NCI-H2227 (cell line): Measurements from ENCODE around the gene MICA.
"Not testable (repeated sequence)": the region's sequence is repeated elsewhere in the genome, so short reads cannot be mapped to it uniquely, and the experiment has no call there.

Source experiments
- DNase-seq: peaks from one replicate; lab custom pipeline; 2025; ENCODE audit not compliant: unreplicated experiment; lab: John Stamatoyannopoulos, UW

Gene MICA

DNA sequence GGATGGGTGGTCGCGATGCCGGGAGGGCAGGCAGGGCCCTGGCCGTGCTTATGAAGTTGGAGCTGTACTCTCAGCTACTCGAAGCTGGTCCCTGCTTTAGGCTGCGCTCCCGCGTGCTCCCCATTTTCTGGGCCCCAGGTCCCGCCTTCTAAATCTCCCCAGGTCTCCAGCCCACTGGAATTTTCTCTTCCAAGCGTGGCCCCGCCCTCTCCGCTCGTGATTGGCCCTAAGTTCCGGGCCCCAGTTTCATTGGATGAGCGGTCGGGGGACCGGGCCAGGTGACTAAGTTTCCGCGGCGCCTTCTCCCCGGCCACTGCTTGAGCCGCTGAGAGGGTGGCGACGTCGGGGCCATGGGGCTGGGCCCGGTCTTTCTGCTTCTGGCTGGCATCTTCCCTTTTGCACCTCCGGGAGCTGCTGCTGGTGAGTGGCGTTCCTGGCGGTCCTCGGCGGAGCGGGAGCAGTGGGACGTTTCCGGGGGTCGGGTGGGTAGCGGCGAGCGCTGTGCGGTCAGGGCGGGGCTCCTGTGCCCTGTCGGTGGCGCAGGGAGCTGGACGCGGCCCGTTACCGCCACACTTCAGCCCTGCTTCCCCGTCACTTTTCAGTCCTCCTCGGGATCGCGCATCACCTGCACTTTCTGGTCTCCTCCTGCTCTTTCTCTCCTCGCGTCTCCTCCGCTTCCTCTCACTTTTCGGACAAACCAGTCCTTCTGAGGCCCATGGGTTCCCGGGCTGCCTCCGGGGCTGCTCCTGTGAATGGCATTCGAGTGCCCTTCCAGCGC, at the start of gene MICA:
MICA (plus strand) TSS at position 313 of the 778 bp plus-strand sequence; CDS start at position 351, 38 bp downstream.
- DNase-seq = peak; percentile 68

DNA sequence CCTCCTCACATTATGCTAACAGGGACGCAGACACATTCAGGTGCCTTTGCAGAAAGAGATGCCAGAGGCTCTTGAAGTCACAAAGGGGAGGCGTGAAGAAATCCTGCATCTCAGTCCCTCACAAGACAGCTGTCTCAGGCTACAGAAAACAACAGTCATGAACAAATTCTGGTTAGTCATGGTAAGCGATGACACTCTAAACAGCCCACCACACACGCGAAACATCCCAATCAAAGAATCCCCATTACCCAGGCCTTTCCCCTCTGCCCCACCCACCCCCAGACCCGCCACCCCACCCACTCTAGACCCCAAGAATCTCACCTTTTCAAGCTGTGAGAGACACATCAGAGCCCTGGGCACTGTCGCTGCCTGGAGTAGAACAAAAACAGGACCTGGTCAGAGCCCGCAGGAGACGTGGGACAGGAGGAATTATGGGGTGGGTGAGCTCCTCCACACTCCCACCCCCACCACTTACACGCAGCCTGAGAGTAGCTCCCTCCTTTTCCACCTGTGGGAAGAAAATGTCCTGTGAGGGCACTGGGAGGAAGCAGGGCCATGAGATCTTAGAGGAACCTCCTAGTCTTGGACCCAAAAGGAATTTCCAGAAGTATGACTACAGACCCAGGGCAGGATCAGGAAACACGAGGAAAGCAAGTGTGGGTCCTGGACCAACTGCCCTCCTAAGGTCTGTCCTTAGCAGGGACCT, 49.1 kb upstream of the MICA start:
- no peak for DNase-seq

DNA sequence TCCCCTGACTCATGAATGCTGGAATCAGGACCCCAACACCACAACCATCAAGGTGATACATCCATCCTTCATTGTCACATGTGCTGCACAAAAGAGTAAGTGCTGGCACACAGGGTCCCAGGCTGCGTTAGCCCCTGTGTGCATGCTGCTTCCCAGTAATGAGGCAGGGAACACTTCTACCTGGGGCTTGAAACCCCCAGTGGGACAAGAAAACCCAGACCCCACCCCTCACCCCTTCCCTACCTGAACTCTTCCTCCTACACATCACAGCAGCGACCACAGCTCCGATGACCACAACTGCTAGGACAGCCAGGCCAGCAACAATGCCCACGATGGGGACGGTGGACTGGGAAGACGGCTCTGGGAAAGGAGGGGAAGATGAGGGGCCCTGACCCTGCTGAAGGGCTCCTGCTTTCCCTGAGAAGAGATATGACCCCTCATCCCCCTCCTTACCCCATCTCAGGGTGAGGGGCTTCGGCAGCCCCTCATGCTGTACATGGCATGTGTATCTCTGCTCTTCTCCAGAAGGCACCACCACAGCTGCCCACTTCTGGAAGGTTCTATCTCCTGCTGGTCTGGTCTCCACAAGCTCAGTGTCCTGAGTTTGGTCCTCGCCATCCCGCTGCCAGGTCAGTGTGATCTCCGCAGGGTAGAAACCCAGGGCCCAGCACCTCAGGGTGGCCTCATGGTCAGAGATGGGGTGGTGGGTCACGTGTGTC, 48.4 kb upstream of the MICA start:
- no peak for DNase-seq

DNA sequence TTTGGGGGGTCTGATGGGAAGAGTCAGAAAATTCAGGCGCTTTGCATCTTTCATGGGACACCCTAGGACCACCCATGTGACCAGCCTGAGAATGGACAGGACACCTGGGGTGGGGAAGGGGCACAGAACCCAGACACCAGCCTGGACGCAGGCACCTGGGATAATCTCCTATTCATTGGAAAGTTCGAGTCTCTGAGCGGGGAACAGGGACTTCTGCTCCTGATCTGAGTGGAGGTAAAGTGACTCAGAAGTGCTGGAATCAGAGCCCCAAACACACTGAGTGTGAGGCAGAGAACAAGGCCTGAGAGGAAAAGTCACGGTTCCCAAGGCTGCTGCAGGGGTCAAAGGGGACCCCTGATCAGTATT, 47.8 kb upstream of the MICA start:
- DNase-seq = no peak

DNA sequence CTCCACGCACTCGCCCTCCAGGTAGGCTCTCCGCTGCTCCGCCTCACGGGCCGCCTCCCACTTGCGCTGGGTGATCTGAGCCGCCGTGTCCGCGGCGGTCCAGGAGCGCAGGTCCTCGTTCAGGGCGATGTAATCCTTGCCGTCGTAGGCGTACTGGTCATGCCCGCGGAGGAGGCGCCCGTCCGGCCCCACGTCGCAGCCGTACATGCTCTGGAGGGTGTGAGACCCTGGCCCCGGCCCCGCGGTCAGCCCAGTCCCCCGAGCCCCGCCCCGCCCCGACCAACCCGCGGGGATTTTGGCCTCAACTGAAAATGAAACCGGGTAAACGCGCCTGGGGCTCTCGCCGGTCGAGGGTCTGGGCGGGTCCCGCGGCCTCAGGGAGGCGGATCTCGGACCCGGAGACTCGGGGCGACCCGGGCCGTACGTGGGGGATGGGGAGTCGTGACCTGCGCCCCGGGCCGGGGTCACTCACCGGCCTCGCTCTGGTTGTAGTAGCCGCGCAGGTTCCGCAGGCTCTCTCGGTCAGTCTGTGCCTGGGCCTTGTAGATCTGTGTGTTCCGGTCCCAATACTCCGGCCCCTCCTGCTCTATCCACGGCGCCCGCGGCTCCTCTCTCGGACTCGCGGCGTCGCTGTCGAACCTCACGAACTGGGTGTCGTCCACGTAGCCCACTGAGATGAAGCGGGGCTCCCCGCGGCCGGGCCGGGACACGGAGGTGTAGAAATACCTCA, 47.0 kb upstream of the MICA start:
- peak; percentile 14 for DNase-seq

DNA sequence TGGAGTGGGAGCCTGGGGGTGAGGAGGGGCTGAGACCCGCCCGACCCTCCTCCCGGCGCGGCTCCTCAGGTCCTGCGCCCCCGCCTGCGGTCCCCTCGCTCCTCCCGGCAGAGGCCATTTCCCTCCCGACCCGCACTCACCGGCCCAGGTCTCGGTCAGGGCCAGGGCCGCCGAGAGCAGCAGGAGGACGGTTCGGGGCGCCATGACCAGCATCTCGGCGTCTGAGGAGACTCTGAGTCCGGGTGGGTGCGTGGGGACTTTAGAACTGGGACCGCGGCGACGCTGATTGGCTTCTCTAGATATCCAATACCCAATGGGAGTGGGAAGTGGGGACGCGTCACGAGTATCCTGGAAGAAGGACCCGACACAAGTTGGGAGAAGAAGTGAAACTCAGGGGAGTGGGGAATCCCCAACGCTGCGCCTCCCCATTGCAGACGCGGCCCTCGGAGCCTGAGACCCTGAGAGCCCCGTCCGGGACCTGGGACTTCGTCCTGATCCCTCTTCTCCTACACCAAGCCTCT, 46.4 kb upstream of the MICA start, which contains the start of gene HLA-B:
HLA-B (minus strand) TSS at position 234 of the 521 bp plus-strand sequence; CDS start at position 213, 21 bp downstream.
- DNase-seq = peak; percentile 63

DNA sequence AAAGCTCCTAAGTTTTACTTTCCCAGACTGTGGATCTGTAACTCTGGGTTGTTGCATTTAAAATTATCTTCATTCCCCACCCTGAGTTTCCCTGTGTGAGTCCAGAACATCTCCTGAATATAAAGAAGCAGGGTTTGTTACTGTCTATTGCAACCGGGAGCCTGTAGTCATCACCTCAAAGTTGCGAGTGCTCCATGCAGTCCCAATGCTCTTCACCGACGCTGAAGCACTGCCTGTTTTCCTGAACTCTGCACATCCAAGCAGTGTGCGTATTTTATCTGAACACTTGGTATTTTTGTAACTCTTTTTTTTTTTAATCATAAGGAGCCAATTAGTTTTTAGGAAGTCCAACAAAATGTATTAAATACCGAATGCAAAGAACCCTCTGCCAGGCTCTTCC, 45.5 kb upstream of the MICA start:
- no peak for DNase-seq

DNA sequence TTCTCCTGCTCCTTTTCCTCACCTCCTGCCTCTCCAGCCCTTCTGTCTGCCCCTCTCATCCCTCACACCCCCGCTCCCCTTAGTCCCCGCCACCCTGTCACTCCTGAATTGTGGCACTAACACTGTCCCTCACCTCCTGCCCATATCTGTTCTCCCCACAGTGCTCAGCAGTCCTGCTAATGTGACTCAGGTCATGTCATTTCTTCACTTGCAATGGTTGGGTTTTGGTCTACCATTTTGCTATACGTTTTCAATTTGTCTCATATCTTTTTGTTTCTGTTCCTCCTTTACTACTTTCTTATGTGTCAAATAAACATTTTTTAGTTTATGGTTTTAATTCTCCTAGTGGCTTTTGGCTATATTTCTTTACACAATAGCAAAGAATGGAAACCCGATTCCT, 45.1 kb upstream of the MICA start:
- DNase-seq = no peak

DNA sequence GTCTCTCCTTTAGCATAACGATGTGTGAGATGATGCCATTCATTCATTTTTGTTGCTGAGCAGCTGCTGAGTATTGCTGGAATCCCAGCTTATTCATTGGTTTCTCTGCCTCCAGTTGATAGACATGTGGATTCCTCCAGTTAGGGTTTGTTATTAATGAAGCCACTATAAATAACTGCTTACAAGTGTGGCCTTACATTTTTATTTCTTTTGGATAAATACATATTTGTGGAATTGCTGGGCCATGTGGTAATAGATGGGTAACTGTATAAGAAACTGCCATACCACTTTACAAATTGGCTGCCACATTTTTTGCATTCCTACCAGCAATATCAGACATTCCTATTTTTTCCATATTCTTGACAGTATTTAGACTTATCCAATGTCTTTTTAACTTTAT, 43.8 kb upstream of the MICA start:
- no peak for DNase-seq

DNA sequence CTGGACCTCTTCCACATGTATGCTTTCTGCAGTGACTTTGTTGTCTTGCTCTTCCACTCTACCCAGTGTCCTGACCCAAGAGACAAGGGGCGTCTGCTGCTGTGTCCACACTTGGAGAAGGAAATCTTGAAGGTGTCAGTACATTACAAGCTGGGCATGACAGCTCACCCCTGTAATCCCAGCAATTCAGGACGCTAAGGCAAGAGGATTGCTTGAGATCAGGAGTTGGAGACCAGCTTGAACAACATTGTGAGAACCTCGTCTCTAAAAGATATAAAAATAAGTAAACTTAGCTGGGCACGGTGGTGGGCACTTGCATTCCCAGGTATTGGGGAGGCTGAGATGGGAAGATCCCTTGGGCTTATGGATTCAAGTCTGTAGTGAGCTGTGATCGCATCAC, 40.6 kb upstream of the MICA start:
- DNase-seq = no peak

DNA sequence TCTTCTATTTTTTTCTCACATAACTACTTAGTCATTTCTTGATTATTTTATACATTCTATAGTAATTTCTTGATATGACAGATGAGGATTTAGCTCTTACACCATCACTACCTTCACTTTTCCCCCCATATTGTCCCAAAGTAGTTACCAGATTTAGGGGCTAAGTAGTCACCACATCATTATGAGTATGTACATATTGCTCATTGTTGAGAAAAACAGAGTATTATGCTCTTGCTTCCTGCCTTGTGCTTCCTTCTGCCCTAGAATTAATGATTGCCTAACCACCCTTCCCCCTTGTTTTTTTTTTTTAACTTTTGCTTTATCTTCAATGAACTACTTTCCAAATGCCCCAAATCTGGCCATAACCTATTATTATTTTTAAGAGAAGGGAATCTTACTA, 39.6 kb upstream of the MICA start:
- DNase-seq = no peak

DNA sequence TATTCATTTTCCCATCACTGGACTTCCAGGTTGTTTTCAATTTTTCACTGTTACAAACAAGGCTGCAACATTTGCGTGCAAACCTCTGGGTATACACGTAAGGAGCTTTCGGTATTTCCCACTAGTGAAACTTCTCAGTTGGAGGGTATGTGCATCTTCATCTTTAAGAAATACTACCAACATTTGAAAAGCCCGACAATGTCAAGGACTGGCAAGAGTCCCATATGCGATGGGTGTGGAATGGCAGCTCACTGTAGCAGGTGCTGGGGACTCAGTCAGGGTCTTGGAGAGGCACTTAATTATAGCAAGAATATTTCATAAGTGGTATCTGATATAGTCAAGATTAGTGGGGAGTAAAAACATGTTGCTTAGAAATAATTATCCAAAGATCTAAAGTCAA, 37.5 kb upstream of the MICA start:
- DNase-seq = no peak

DNA sequence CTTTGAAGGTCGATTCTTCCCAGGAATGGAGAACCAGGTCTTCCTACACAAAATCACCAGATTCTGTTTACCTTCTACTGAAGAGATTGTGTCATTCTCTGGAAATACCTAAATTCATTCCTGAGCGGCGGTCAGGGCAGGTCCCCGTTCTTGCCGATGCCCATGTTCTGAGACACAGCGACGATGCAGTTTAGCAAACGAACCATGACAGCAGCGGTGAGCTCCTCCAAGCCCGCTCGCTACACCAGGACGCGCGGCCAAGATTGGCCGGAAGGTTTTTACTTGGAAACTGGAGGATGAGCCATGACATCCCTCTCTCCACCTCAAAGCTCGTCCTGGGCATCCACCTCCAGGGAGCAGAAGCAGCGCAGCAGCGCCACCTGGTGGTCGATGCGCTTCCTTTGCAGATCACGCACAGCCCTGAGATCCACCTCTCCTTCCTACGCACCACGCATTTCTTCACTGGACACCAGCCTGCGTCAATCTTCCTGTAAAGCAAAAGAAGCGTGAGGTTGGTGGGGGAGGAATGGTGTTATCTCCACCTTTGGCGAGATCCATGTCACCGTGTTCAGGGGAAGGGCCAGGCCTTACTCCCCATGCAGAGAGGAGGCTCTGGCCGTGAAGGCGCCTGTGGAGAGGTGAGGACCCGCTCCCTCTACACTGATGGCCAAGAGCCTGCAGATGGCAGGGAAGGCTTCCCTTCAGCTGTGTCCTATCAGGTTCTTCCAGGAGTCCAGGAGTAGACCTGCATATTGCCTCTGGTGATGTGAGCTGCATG, 36.5 kb upstream of the MICA start:
- peak; percentile 94 for DNase-seq

DNA sequence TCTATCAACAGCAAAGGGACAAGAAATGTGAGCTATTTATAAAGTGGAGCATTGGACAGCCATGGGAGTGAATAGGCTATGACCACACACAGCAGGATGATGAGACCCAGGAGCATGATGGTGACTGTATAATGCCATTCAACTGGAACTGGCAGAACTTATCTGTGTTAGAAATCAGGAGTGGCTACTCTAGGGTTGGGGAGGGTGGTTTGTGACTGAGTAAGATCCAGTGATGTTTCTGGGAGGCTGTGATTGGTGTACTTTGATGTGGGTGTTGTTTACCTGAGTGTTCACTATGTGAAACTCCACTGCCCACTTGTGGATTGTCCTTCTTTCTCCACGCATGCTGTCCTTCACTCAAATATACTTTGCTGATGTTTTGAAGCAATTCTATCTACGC, 34.9 kb upstream of the MICA start:
- DNase-seq = no peak

DNA sequence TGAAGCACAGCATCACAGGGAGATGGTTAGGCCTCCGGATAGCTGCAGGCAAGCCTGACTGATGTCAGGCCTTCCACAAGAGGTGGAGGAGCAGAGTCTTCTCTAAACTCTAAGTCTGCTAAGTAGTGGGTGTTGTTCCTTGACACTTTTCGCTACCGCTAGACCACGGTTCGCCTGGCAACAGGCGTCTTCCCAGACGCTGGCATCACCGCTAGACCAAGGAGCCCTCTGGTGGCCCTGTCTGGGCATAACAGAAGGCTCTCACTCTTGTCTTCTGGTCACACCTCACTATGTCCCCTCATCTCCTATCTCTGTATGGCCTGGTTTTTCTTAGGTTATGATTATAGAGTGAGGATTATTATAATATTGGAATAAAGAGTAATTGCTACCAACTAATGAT, 29.3 kb upstream of the MICA start:
- DNase-seq = not testable (repeated sequence)

DNA sequence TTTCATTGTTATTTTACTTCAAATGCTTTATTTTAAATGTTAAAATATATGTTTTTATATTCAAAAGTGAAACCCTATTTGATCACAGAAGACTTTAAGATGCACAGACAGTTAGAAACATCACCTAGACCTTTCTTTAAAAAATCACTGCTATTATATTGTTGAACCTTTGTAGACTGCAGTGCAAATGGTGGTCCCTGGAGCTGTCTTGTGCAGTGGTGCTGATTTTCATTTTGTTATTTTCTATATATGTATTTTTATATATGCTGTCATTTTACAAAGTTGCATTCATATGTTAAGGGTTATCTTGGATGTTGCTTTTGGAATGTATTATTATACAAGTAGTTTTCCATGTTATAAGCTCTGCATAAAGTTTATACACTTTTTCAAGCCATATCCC, 27.7 kb upstream of the MICA start:
- DNase-seq = no peak

DNA sequence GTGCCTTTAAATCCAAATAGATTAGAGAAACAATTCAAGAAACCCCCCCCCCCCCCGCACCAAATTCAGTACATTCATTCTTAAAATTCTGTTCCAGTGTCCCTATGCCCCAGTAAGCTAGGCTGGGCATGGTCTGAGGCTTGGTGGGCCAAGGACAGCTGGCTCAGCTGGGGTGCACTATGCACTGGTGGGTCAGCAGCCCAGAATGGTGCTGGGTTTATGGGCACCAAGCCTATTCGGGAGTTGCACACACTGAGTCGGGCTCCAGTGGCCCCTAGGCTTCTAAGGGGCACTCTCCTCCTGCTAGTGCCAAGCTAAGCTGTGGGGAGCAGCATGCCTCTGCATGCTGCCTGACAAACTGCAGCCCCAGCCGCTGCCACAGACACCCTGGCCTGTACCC, 26.4 kb upstream of the MICA start:
- no peak for DNase-seq

DNA sequence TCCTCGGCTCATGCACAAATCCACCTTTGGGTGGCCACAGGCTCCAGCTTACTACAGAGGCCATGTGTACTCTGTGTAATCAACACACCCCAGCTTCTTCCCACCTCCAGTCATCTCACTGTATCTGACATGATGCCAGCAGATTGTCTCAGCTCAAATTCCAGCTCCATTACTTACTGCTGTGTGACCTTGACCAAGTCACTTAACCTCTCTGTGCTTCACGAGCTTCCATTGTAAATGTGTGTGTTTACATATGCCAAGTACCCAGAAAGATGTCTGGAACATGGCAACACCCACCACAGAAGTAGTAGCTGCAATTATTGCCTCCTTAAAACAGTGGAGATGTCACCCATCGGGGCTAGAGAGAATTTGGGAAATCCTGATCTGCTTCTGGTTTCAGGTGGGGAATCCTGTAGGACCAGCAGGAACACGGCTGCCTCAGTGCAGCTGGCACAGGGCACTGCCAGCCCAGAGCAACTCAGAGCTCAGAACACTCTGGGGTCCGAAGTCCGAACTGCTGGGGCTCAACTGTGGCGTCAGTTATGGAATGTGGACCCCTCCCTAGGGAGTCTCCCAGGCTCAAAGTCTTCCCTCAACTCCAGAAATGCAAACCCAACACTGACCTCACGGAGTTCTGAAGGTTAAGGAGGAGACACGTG, 25.2 kb upstream of the MICA start:
- no peak for DNase-seq

DNA sequence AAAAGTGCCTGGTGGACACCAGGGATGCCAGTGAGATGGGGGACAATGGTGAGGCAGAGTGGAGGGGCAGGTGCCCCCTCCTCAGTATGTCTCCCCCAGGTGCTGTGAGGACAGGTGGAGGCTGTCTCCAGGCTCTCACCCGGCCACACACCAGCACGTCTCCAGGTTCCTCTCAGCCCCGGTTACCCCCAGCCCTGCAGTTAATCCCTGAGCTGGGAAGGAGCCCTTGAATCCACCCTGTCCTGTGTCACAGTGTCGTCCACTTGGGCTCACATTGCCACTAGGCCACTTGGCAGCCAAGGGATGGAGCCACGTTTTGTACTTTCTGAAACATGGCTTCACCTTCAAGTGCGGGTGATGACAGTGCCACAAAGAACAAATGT, 24.7 kb upstream of the MICA start:
- DNase-seq = no peak

DNA sequence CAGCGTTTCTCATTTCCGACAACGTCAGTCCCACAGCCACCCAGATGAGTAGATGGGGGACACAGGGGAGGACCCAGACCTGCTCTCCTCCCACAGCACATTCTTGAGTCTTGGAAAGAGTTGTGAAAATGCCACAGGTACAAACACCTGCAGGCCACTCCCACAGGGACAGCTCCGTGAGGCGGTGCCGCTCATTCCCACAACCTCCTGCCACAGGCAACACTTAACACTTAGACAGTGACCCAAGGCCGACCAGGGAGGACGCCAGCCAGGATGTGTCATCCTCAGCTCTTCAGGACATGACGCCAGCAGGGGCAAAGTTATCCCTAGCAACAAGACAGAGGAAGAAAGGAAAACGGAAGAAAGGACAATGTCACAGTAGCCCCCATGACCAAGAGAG, 23.5 kb upstream of the MICA start:
- DNase-seq = no peak
